Retina (tissue), 1 donor: ENCODE data around the gene TMEM117.

Experiments
- DNase-seq: peaks from one replicate; pipeline ENCODE4 v3.0.0-alpha.2; 2016

Gene TMEM117

GRCh38 chr12:43887397-43887796 lies 51.5 kb downstream of the TMEM117 start:
- no peak for DNase-seq

- no peak for DNase-seq
These were observed 56.1 kb downstream of the TMEM117 start for GRCh38 chr12:43891856-43892574.

GRCh38 chr12:43893670-43894069 lies 57.8 kb downstream of the TMEM117 start:
- no peak for DNase-seq

GRCh38 chr12:43895580-43896206 lies 59.8 kb downstream of the TMEM117 start:
- DNase-seq, result no peak

GRCh38 chr12:43896496-43896895 lies 60.6 kb downstream of the TMEM117 start:
- DNase-seq, result no peak

GRCh38 chr12:43898474-43898873 lies 62.6 kb downstream of the TMEM117 start:
- no peak for DNase-seq

- no peak for DNase-seq
These were observed 63.7 kb downstream of the TMEM117 start for GRCh38 chr12:43899574-43899973.

- DNase-seq, result no peak
These were observed 67.8 kb downstream of the TMEM117 start for GRCh38 chr12:43903686-43904085.

GRCh38 chr12:43912859-43913258 lies 77.0 kb downstream of the TMEM117 start:
- DNase-seq, result no peak

- DNase-seq, result no peak
These were observed 78.5 kb downstream of the TMEM117 start for GRCh38 chr12:43914391-43914790.

- no peak for DNase-seq
These were observed 79.1 kb downstream of the TMEM117 start for GRCh38 chr12:43914923-43915468.

- no peak for DNase-seq
These were observed 82.0 kb downstream of the TMEM117 start for GRCh38 chr12:43917896-43918295.

GRCh38 chr12:43921666-43922337 lies 85.9 kb downstream of the TMEM117 start:
- no peak for DNase-seq

- no peak for DNase-seq
These were observed 94.2 kb downstream of the TMEM117 start for GRCh38 chr12:43930032-43930431.

- DNase-seq, result no peak
These were observed 95.3 kb downstream of the TMEM117 start for GRCh38 chr12:43931187-43931586.

- no peak for DNase-seq
These were observed 99.7 kb downstream of the TMEM117 start for GRCh38 chr12:43935581-43935980.

GRCh38 chr12:43937947-43938346 lies 102.1 kb downstream of the TMEM117 start:
- DNase-seq, result no peak

GRCh38 chr12:43942379-43942778 lies 106.5 kb downstream of the TMEM117 start:
- DNase-seq, result no peak

GRCh38 chr12:43945983-43946382 lies 110.1 kb downstream of the TMEM117 start:
- DNase-seq, result no peak

- DNase-seq, result no peak
These were observed 115.4 kb downstream of the TMEM117 start for GRCh38 chr12:43951286-43951685.

- DNase-seq, result peak; percentile 62
These were observed 122.0 kb downstream of the TMEM117 start for GRCh38 chr12:43957732-43958372.

- no peak for DNase-seq
These were observed 128.2 kb downstream of the TMEM117 start for GRCh38 chr12:43964033-43964432.

- DNase-seq, result no peak
These were observed 129.1 kb downstream of the TMEM117 start for GRCh38 chr12:43964961-43965360.
